MG63 (cell line): ENCODE data around the gene HOXA3. TPM values are rescaled to one million over a fixed set of nuclear protein-coding genes. Genes with fewer than 3 reads are reported as not detected.

Experiments used
- DNase-seq: peaks from one replicate; pipeline ENCODE4 v3.0.0-alpha.2; 2020
- H3K27me3 ChIP-seq: fragments of 250-450 bp; sonication (Bioruptor Pico); 2 replicates; pipeline ENCODE4 v1.5.1; 2020; ENCODE audit warnings: mild to moderate bottlenecking, moderate library complexity
- H3K36me3 ChIP-seq: fragments of 250-450 bp; sonication (Bioruptor Pico); 2 replicates; pipeline ENCODE4 v1.5.1; 2020; ENCODE audit warnings: mild to moderate bottlenecking, moderate library complexity
- H3K4me3 ChIP-seq: fragments of 250-450 bp; sonication (Bioruptor Pico); 2 replicates; pipeline ENCODE4 v1.5.1; 2020; ENCODE audit warnings: mild to moderate bottlenecking, moderate library complexity
- H3K9me3 ChIP-seq: fragments of 250-450 bp; sonication (Bioruptor Pico); 2 replicates; pipeline ENCODE4 v1.5.1; 2020; ENCODE audit warnings: mild to moderate bottlenecking, moderate library complexity
- total RNA-seq: library from RNA; depleted of rRNA; stranded (reverse); fragments of >200 nt; shearing (Covaris generic); gene quantifications from 2 replicates; pipeline ENCODE4 v1.2.3, GENCODE V29; 2014; ENCODE audit warnings: low replicate concordance

Gene HOXA3
- total RNA-seq, 1 experiment from 2014 or later: not detected

DNA sequence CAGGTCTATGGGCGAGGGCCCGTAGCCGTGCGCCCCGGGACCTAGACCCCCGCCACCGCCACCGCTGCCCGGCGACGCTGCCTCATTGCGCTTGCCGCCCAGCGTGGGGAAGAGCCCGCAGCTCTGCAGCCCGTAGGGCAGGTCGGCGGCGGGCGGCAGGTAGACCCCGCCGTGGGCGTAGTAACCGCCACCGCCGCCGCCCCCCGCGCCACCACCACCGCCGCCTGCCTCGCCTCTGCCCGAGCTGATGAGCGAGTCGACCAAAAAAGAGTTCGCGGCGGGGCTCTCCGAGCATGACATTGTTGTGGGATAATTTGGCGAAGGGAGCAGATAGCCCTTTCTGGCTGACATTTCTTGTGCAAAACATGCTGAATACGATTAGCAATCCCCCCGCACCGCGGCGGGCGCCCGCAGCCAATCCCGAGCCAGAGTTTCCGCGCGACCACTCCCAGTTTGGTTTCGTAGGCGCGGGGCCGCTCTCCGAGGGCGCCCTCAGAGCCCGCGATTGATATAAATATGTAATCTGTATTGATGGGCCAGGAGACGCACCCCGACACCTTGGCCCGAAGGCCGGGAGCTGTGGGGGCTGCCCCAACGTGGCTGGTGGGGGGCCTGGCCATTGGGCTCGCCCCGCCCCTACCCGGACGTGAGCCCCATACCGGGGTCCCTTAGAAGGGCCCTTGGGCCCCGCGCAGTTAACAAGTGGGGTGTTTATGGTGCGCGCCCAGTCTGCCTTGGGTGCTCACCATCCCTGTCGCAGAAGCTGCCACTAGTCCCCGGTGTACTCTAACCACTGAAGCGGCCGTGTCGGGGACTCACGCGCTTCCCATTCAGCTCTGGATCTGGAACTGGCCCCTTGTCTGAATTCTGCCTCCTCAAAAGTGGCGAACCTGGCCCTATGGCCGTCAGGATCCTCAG, 21.8 kb upstream of the HOXA3 start, which contains the start of gene HOXA10:
TSS of gene HOXA10 (minus strand) at position 365 of the 918 bp plus-strand sequence. CDS start at position 351, 14 bp downstream.
- H3K27me3 ChIP-seq: no peaks in the 10 kb centered on the region
- DNase-seq: peak; percentile 70

DNA sequence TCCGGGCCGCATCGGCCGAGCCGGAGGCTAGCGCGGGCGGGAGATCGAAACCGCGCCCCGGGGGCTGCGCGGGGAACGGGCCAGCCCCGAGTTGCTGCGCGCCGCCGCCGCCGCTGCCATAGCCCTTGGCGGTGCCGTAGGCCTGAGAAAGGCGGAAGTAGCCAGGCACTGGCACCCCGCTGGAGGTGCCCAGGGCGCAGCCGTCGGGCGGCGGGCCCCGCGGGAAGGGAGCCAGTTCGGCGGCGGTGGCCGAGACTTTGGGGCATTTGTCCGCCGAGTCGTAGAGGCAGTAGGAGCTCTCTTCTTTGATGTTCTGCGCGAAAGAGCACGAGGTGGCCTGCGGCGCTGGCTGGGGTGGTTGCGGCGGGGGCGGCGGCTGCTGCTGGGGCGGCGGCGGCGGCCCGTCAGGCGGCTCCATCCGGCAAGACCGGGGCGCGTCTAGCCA, 21.1 kb upstream of the HOXA3 start:
- Histone ChIP-seq H3K27me3 (no peaks in the 10 kb centered on the region), H3K36me3 (peaks cover 31% of the 10 kb centered on the region), H3K4me3 (peak overlapping the region; percentile 62), H3K9me3 (no peaks in the 10 kb centered on the region)
- peak; percentile 68 for DNase-seq

More for the DNA sequence above, 21.8 kb upstream of the HOXA3 start, which contains the start of gene HOXA10:
- Histone ChIP-seq H3K4me3 (peak within 1 kb of the TSS; percentile 62), H3K9me3 (no peaks in the 10 kb centered on the region), H3K36me3 (peaks cover 25% of the 10 kb centered on the region)

DNA sequence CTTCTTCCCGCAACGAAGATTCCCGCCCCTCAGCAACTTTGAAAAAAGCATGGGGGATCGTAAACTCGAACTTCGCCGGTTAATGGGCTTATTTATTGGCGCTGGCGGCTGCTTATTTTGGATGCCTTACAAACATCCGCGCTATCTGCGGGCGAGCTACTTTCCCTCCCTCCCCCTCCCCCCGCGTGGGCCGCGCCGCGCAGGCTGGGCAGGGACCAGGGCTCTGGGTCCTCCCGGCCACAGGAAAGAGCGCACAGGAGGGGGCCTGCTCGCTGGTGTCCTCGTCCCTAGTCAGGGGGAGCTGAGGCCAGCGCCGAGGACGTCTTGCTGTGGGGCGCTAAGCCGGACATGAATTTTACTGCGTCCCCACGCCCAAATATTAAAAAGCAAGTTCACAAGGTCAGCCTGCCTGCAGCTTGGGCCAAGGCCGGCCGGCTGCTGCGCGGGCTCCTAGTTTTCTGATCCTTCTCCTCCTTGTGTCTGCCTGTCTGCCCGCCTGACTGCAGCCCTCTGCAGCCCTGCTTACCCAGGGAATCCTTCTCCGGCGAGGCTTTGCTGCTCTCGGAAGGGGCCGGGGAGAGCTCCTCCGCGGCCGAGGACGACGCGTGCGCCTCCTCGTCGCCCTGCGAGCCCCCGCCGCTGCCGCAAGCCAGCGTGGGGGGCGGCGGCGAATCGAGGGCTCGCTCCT, 20.6 kb upstream of the HOXA3 start:
- no peaks in the 10 kb centered on the region for H3K27me3 ChIP-seq

DNA sequence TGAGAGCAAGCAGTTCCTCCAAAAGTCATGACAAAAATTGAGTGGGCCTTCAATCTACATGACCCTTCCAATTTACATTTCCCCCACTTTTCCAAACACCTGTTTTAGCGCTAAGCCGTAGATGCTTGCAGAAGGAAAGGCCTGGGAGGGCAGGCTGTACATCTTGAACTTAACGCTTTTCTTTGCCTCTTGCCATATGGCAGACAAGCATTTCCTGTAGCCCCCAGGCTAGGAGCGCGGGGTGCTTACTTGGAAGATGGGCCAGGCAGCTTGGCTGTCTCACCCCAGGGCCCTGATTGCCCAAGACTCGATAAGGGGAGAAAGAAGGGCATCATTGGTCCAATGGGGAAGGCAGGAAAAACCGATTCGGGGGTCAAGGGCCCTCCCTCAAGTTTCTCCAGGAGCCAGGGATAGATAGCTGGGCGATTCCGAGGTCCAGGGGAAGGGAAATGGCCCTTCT, 20.0 kb upstream of the HOXA3 start:
- Histone ChIP-seq H3K9me3 (no peaks in the 10 kb centered on the region), H3K27me3 (no peaks in the 10 kb centered on the region), H3K36me3 (peaks cover 35% of the 10 kb centered on the region), H3K4me3 (peak overlapping the region; percentile 62)
- peak; percentile 74 for DNase-seq

More for the DNA sequence above, 20.6 kb upstream of the HOXA3 start:
- H3K36me3 ChIP-seq: peaks cover 32% of the 10 kb centered on the region
- DNase-seq: peak; percentile 95
- no peaks in the 10 kb centered on the region for H3K9me3 ChIP-seq
- H3K4me3 ChIP-seq: peak overlapping the region; percentile 62

DNA sequence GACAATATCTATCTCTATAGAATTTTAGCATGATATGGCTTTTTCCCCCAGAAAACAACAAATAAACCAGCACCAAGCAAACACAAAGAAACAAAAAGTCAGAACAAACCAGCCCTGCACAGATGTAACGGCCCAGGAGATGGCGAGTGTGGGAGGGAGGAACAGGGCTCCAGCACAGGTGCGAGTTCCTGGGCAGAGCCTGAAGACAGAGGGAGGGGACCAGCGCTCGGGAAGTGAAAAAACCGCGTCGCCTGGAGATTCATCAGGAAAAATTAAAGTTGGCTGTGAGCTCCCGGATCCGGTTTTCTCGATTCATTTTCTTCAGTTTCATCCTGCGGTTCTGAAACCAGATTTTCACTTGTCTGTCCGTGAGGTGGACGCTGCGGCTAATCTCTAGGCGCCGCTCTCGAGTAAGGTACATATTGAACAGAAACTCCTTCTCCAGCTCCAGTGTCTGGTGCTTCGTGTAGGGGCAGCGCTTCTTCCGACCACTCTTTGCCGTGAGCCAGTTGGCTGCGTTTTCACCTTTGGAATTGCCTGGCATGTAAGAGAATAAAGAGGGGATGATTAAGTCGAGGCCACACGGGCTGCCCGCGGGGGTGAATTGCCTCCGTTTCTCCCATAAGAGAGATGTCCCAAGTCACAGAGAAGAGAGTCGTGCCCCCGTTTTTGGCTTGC, 19.4 kb upstream of the HOXA3 start:
- Histone ChIP-seq H3K27me3 (no peaks in the 10 kb centered on the region), H3K9me3 (no peaks in the 10 kb centered on the region), H3K4me3 (peak overlapping the region; percentile 62), H3K36me3 (peaks cover 34% of the 10 kb centered on the region)
- DNase-seq: peak; percentile 39

DNA sequence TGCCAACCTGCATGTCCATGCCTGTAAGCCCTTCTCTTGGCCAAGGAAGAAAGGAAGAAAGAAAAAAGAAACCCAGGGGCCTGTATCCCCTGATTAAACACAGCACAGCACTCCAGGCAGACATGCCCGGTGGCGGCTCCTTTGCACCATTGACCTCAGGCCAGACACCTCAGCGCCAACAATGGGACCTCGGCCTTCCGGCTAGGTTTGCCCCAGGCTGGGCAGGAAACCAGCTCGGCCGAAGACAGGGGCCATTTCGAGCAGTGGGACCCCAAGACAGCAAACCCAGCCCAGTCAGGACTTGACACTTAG, 18.9 kb upstream of the HOXA3 start:
- H3K27me3 ChIP-seq: no peaks in the 10 kb centered on the region
- peak overlapping the region; percentile 62 for H3K4me3 ChIP-seq
- peaks cover 31% of the 10 kb centered on the region for H3K36me3 ChIP-seq
- peak; percentile 73 for DNase-seq
- H3K9me3 ChIP-seq: no peaks in the 10 kb centered on the region

DNA sequence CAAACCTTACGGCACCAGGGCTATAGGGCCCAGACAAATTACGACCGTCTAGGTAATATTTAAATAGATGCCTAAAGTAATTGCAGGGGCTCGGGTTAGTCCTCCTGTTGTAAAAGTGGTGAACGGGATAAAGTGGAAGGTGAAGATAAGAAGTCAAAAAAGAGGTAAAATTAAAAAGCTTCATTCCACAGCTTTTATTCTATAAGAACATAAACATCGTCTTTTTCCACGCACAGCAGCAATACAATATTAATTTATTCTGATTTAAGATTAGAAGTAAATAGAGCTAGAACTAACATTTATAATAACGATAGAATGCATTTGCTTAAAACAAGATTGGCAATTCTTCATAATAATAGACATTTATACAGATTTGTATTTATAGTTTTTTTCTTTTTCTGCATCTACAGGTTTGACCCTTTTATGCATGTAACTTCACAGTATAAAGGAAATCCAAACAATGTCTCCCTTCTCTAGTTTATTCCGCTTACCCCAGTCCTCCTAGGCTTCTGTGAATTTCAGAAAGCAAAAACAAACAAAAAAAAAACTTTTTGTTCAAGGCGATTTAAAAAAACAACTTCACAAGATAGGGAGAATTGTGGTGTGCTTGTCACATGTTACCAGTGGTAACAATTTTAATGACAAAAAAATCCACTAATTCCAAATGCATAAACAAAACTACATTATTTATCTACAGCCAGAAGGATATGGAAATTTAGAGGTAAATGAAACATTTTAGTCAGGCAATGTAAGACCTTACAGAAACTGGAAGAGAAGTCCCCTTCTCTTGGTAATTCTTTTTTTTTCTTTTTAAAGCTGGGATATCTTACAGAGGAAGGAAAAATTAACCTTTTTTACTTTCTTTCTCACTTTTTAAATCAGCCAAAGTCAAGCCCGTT, 18.3 kb upstream of the HOXA3 start:
- Histone ChIP-seq H3K27me3 (no peaks in the 10 kb centered on the region), H3K9me3 (no peaks in the 10 kb centered on the region), H3K36me3 (peaks cover 31% of the 10 kb centered on the region), H3K4me3 (peak overlapping the region; percentile 62)
- DNase-seq: no peak

DNA sequence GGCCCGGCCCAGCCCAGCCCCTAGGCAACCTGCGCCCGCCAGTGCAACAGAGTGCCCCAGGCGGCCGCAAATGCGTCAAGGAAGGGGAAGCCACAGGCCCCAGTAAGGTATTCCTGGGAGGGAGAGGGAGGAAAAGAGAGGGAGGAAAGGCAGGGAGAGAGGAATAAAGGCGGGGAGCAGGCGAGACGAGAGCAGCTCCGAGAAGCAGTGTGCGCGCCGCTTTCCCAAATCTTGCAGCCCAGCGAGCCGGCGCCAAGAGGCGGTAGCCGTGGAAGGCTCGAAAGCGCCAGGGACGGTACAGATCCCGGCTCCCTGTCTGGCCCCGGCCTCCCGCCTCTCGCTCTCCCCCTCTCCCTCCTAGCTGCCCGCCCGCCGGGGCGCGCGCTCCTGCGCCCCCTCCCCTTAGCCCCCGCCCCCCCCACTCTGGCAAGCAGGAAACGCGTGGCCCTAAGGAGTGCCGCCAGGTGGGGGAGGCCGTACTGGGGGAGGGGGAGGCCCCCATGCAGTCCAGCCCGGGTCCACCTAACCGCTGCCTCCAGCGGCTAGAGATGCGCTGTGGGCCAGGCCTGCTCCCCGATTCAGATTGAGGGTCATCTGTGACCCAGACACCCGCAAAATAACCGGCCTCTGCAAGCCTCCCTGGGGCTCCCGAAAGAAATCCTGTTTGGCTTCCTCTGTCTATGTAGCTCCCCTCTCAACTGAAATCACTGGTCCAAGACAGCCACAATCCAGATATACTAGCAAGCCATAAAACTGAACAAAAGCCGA, 17.5 kb upstream of the HOXA3 start:
- Histone ChIP-seq H3K36me3 (peaks cover 35% of the 10 kb centered on the region), H3K9me3 (no peaks in the 10 kb centered on the region), H3K4me3 (peak overlapping the region; percentile 62), H3K27me3 (no peaks in the 10 kb centered on the region)
- peak; percentile 69 for DNase-seq

DNA sequence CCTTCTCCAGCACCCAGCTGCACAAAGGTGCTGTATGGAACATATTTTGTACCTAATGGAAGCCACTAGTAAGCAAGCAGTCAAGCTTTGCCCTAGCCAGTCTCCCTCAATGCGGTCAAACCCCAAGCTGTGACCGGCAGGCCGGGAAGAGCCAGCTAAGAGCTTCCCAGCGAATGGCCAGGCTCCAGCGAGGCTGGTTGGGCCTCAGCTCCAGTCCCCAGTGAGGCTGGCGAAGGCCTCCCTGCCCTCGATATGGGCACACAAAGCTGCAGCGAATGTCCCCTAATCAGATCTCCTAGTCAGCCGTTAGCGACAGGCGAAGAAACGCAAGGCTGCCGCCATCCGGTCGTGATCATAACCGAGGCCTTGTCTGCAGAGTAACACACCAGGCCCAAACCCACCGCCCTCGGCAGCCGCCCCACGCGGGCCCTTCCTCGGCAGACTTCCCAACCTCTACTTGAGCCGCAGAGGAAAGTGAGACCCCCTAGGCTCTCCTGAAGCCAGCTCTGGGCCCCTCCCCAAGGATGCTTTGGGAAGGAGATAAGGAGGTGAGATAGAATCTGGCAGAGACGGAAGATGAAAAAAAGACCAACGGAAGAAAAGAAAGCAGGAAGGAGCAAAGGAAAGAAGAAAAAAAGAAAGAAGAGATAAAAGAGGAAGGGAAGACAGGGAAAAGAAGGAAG, 16.0 kb upstream of the HOXA3 start:
- Histone ChIP-seq H3K4me3 (peak overlapping the region; percentile 62), H3K27me3 (no peaks in the 10 kb centered on the region), H3K9me3 (no peaks in the 10 kb centered on the region), H3K36me3 (peaks cover 50% of the 10 kb centered on the region)
- DNase-seq: peak; percentile 71

DNA sequence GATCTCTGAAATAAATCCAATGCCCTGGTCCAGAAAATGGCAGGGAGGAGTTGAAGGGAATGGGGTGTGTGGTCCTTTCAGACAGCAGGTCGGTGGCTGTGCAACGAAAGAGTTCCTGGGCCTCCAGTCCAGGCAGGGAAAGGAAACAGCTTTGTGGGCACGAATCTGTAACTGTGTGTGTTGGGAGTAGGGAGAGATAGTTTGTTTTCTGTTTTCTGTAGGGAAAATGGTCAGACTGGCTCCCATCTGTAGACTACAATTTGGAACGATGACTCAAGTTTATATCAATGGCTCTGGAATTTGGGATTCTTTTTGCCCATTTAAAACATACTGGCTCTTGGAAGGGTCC, 15.5 kb upstream of the HOXA3 start:
- peaks cover 55% of the 10 kb centered on the region for H3K36me3 ChIP-seq
- peak overlapping the region; percentile 62 for H3K4me3 ChIP-seq
- DNase-seq: peak; percentile 53
- no peaks in the 10 kb centered on the region for H3K9me3 ChIP-seq
- no peaks in the 10 kb centered on the region for H3K27me3 ChIP-seq

DNA sequence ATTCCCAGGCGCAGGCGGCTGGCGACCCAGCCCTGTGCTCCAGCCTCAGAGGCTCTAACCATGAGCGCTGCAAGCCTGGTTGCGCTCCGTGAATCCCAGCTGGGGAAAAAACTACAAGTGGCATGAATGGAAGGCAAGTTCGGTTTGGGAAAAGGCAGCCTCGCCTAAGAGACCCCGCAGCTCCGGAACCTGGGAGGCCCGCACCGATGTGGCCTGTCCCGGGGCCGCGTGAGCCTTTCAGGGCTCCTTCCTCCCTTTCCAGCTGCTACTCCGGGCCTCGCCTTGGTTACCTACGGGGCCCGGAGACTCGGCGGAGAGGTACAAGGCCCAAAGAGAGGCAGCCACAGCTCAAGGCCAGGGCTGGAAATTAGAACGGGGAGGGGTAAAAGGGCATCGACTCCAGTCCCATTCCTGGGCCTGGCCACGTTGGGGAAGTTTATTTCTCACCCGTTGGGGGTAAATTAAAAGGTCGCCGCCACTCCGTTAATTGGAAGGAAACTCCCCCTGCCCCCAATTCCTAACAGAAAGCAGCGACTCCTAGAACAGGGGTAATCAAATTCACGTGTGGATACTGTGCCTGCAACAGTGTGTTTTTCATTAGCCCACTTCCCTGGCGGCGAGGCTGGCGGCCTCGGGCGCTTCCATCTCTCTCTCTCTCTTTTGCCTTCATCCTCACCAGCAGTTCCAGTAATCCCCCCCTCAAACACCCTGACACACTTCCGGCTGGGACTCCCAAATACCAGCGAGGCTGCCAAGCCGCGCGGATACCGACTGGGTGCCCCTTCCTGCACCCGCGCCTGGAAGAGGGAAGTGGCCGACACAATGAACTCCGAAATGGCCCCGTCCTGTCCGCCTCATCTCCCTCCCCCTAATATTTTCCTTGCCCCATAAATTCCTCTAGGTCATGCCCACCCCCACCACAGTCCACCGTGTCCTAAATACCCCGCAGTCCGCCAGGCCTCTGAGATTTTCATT, 14.4 kb upstream of the HOXA3 start:
- H3K27me3 ChIP-seq: no peaks in the 10 kb centered on the region
- DNase-seq: peak; percentile 94
- H3K36me3 ChIP-seq: peaks cover 62% of the 10 kb centered on the region
- peak overlapping the region; percentile 62 for H3K4me3 ChIP-seq
- H3K9me3 ChIP-seq: no peaks in the 10 kb centered on the region

DNA sequence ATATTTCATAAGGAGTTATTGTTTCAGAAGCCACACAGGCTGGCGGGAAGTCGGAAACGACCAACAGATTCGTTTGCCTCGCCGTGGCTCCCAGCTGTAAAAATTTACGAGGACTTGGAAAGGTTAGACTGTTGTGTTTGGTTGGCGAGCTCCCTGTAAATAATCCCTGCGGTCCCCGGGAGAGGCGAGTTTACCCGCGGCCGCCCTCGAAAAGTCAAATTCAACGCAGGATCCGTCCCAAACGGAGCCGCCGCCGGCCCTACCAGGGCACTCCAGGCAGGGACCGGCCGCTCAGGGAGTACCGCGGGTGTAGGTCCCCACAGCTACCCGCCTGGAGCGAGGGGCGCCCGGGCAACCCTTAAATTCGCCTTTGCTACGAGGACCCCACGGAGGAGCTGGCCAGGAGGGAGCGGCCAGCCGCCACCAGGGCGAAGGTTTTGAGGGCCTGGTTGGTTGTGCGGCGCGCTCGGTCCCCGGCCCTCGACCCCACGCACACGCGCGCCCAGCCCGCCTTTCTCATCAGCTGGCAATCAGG, 13.7 kb upstream of the HOXA3 start:
- DNase-seq: peak; percentile 43
- H3K4me3 ChIP-seq: peak overlapping the region; percentile 62
- no peaks in the 10 kb centered on the region for H3K27me3 ChIP-seq
- H3K9me3 ChIP-seq: no peaks in the 10 kb centered on the region
- peaks cover 56% of the 10 kb centered on the region for H3K36me3 ChIP-seq

DNA sequence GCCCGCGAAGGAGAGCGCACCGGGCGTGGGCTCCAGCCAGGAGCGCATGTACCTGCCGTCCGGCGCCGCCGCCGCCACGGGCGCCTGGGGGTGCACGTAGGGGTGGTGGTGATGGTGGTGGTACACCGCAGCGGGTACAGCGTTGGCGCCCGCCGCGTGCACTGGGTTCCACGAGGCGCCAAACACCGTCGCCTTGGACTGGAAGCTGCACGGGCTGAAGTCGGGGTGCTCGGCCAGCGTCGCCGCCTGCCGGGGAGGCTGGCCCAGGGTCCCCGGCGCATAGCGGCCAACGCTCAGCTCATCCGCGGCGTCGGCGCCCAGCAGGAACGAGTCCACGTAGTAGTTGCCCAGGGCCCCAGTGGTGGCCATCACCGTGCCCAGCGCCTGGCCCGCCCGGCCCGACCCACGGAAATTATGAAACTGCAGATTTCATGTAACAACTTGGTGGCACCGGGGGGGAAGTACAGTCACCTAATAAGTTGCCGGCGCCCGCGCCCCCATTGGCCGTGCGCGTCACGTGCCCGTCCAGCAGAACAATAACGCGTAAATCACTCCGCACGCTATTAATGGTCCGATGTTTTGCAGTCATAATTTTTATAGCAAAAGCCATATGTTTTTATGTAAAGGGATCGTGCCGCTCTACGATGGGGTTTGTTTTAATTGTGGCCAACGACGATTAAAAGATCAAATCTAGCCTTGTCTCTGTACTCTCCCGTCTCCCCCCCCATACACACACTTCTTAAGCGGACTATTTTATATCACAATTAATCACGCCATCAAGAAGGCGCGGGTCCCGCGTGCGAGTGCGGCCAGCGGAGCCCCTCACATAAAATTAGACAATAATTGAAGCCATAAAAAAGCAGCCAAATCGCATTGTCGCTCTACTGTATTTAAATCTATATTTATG, 13.0 kb upstream of the HOXA3 start, which contains the start of gene HOXA9:
TSS of gene HOXA9 (minus strand) at position 449 of the 907 bp plus-strand sequence. CDS start at position 369, 80 bp downstream.
- DNase-seq: peak; percentile 95
- no peaks in the 10 kb centered on the region for H3K9me3 ChIP-seq
- no peaks in the 10 kb centered on the region for H3K27me3 ChIP-seq
- peak within 1 kb of the TSS; percentile 62 for H3K4me3 ChIP-seq
- peaks cover 51% of the 10 kb centered on the region for H3K36me3 ChIP-seq
